SKM-1 (cell line): ENCODE results near the gene RPUSD2.
A peak's percentile ranks its signal among the peaks of the same experiment; 100 is the strongest.
"Not testable (repeated sequence)": the region's sequence is repeated elsewhere in the genome, so short reads cannot be mapped to it uniquely, and the experiment has no call there.

Experiments
- DNase-seq: peaks from one replicate; lab custom pipeline; 2025; ENCODE audit not compliant: unreplicated experiment; lab: John Stamatoyannopoulos, UW

Gene RPUSD2

DNA sequence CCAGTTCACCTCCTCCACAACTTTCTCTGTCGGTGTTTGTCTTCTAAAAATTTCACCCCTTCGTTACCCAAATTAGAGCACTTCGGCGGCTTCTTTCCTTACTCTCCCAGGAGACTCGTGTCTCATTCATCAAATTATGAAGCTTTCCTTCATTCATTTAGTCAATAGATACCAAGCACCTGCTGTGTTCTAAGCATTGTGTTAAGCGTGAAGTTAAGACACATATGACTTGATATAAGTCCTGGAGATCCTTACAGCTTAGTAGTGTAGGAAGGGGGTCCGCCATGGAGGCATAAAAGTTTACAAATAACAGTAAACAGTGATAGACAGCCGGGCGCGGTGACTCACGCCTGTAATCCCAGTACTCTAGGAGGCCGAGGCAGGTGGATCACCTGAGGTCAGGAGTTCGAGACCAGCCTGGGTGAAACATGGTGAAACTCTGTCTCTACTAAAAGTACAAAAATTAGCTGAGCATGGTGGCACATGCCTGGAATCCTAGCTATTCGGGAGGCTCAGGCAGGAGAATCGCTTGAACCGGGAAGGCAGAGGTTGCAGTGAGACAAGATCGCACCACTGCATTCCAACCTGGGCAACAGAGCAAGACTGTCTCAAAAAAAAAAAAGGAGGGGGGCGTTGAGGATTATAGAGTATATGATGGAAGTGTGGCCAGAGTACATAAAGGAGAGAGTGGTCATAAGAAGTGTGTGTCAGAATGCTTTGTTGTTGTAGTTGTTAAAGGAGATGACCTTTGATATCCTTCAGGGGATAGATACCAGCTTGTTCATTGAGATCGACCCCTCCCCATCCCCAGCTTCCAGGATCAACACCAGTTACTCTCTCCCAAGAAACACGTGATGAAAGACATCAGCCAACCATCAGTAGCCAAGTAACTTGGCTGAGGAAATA, 3.5 kb upstream of the RPUSD2 start:
- no peak for DNase-seq

DNA sequence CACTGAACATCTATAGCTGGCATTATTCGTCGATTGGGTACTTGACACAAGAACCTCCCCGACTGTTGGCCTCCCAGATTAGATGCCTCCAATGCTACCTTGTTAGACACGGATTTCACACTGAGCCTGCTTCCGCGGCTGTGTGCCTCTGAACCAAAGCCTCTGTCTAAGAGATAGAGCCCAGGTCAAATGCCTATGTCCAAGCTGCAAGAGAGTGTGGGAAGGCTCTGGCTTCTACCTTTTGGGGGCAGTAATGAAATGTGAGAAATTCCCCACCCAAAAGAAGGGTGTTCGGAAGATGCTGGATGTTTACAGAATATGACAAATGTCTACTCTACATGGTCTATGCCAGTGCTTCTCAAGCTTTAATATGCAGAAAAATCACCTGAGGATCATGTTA, 2.0 kb upstream of the RPUSD2 start:
- DNase-seq = no peak

DNA sequence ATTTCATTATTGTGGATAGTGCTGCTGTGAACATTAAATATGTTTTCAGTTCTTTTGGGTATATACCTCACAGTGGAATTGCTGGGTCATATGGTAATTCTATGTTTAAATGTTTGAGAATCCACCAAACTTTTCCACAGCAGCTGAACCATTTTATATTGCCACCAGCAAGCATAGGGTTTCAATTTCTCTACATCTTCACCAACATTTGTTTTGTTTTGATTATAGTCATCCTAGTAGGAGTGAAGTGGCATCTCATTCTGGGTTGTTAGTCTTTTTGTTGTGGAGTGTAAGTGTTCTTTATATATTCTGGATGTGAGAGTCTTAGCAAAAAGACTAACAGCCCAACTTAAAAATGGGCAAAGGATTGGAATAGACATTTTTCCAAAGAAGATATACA, 6.0 kb downstream of the RPUSD2 start:
- no peak for DNase-seq

DNA sequence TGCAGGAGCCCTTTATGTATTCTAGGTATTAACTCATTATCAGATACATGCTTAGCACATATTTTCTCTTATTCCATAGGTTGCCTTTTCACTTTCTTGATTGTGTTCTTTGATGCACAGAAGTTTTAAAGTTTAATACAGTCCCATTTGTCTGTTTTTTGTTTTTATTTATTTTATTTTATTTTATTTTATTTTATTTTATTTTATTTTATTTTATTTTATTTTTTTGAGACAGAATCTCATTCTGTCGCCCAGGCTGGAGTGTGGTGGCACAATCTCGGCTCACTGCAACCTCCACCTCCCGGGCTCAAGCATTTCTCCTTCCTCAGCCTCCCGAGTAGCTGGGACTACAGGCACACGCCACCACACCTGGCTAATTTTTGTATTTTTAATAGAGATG, 7.8 kb downstream of the RPUSD2 start:
- not testable (repeated sequence) for DNase-seq

DNA sequence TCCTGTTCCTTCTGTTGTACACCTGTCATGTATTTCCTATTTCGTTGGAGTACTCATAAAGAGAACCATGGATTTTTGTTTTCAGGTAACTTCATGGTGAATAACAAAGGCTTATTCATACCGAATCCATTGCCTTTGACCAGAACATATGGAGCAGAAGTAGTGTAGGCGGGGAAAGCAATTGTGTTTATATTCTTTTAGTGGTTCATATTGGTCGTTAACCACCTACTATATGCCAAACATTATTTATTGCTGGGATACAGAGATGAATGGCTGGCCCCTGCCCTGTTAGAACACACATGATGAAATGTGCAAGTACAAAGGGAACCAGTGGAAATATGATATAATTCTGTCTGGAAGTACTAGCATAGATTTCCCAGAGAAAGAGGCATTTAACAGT, 9.8 kb downstream of the RPUSD2 start:
- no peak for DNase-seq

DNA sequence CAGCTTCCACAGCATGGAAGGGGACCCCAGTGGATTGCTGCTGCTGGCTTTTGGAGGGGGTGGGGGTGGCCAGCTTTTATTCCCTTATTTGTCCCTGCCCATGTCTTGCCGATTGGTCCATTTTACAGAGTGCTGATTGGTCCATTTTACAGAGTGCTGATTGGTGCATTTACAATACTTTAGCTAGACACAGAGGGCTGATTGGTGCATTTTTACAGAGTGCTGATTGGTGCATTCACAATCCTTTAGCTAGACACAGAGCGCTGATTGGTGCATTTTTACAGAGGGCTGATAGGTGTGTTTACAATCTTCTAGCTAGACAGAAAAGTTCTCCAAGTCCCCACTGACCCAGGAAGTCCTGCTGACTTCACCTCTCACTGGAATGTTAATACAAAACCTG, 12.7 kb downstream of the RPUSD2 start:
- DNase-seq = not testable (repeated sequence)

DNA sequence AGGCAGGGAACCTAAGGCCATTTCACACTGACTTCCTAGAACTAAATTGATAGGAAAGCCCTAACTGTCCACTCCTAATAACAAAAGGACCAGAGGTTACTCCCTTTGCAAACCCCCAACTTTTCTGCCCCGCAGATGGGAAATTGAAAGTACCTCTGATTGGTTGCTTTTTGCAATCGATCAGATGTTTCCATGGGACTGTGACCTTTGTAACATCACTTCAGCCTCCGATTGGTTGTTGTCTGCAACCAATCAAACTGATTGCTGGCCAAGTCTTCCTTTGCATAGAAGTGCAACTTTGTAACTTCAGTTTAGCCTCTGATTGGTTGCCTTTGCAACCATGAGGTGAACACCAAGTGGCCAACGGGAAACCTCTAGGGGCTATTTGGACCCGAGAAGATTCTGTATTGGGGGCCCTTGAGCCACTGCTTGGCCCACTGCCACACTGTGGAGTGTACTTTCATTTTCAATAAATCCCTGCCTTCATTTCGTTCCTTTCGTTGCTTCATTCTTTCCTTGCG, 13.7 kb downstream of the RPUSD2 start:
- DNase-seq = no peak

DNA sequence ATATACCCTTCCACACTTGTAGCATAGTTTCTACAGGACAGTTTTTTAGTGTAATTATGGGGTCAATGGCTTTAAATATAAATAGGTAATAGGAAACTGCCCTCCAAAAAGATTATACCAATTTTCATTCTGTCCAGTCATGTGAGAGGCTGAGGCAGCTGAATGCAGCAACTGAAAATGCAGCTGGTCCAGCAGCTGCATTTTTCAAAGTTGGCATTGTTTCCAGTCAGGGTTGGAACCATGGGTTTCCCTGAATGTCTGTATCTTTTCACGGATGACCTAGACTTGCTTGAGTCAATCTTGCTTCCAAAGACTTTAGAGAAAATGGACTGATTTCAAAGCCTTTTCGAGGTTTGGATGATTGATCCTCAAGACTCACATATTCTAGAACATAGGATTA, 15.1 kb downstream of the RPUSD2 start:
- no peak for DNase-seq

DNA sequence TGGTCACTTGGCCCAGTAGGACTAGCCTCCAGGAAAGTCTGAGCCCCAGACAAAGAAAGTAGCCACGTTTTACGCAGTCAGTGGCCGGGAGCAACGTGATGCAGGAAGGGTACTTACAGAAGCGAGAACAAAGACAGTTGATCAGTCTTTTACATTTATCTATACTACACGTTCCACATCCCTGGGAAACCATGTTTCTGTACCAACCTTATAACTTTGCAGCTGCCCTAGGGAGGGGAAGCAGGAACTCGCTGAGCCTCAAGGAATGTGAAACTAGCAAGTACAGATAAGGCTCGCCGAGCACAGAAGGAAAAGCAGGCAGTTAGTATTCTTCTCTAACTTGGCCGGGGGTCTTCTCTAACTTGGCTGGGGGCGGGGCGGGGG, 21.6 kb downstream of the RPUSD2 start:
- no peak for DNase-seq

DNA sequence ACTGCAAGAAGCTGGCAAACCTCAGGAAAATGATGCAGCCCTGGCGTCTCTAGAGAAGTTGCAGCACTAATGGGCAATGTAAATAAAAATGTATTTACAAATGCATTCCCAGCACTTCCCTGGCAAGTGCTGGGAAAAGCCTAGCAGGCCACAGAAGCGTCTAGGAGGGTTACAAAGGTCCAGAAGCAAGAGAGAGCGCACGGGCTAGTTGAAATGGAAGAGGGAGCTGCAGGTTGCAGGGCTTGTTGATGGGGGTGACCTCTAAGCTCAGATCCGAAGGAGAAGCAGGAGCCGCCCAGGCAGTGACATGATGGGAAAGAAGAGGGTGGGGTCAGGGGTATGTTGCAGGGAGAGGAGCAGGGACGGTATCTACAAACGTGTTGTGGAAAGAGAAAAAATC, 22.3 kb downstream of the RPUSD2 start:
- DNase-seq = no peak

DNA sequence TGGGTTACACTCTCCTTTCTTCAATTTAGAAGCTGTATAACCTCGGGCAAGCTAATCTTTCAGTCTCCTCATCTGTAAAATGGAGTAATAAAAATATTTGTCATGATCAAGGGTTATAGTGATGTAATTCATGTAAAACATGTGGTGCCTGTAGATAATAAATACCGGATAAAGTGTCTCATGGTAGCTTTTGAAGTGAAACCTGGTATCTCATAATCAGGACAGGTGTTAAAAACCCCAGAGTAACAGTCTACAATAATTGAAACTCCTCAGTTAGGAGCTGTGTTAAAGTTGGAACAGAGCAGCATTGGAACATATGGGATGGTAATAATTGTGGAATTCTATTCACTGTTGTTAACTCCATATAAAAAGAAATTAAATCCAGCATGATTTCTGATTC, 24.1 kb downstream of the RPUSD2 start:
- DNase-seq = no peak

DNA sequence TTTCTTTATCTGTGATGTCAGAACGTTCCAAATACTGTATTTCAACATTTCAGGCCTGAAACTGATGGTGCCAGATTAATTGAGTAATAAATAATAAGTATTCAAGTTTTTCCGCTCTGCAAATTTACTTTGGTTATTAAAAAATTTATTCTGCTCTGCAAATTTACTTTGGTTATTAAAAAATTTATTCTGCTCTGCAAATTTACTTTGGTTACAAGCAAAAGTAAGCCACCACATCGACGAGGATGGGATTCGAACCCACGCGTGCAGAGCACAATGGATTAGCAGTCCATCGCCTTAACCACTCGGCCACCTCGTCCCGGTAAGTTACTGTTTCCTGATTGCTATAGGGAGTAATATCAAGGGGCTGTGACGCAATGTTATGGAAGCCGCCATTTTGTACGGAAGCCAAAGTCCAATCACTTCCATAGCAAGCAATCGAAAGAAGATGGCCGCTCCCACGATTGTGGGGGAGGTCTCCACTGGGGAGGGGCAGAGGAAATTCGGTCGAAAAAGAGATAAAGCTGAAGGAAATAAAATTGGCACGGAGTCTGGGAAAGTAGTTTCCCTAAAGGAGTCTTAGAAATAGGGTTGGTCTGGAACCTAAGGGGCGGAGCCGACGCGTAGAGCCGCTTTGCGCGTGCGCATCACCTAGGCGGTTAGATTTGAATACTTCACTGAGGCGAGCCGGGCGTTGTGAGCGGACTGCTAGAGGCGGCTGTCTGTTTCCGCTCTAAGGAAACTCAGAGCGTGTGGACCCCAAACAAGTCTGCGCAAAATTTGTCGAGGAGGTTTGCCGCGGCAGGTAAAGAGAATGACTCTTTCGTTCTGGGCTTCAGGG, 24.7 kb downstream of the RPUSD2 start, which contains the start of gene KNL1:
Gene KNL1, plus strand, starts transcription at position 662 of the 841 bp plus-strand sequence. CDS start 8,683 bp downstream, outside the sequence.
- peak; percentile 92 for DNase-seq

DNA sequence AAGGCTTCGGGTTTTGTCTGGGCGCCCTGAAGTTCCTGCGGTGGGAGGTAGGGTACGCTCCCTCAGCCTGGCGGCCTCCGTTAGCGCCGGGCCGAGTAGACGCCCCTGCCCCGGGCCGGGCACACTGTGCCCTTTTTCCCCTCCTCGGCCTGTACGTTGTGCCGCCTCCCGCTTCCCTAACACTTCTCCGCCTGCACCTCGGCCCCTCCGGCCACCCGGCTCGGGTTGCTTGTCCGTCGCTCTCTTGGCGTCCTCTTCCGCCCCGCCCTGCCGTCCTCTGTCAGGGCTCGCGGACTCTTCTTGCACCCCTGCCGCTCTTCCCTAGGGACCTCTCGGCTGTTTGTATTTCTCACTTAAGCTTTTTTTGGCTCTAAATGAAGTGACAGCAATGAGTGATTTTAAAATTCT, 25.3 kb downstream of the RPUSD2 start:
- DNase-seq = peak; percentile 82

DNA sequence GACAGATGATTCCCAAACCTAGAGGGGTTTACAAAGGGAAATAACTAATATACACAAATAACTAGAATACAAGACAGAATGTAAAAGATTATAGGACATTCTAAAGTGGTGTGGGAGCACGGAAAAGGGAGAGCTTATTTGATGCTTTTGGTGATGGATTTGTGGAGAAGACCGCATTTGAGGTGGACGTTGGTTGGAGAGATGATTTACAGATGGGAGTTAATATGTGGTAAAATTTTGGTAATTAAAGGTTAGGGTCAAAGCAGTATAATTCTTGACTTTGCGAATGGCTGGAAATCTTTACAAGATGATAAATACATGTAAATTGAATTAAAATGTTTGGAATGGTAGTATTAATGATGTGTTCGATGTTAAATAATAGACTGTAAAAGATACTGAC, 26.1 kb downstream of the RPUSD2 start:
- DNase-seq = no peak

DNA sequence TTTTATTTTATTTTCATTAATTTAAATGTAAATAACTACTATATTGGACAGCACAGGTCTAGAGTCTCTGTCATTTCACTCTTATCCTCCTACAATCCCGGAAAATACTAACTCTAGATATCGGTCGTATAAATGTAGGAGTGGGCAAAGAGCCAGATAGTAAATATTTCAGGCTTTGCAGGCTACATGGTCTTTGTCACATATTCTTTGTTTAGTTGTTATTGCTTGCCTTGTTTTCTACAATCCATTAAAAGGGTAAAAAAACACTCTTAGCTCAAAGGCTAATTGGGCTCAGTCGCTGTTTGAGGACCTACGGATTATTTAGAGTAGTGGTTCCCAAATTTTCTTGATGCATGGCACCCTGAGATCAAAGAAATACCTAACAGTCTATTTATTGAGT, 26.7 kb downstream of the RPUSD2 start:
- DNase-seq = no peak

DNA sequence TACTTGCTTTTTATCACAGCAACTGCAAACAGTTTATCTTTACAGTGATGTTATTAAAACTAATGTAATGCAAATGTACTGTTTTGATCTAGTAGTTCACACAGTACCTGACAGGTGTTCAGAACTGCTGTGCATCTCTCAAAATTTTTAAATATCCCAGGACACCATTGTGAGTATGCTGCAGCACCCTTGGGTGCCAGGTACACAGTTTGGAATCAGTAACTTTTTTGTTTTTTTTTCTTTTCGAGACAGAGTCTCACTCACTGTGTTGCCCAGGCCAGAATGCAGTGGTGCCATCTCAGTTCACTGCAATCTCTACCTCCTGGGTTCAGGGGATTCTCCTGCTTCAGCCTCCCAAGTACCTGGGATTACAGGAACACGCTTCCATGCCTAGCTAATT, 27.9 kb downstream of the RPUSD2 start:
- DNase-seq = no peak

DNA sequence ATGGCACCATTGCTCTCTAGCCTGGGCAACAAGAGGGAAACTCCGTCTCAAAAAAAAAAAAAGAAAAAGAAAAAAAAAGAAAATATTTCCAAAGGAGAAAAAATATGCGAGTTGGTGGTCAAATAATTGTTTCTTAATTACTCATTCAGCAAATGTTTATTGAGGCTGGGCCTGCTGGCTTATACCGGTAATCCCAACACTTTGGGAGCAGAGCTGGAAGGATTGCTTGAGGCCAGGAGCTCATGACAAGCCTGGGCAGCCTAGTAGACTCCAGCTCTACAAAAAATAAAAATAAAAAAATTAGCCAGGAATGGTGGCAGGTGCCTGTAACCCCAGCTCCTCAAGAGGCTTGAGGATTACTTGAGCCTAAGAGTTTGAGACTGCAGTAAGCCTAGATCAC, 29.0 kb downstream of the RPUSD2 start:
- no peak for DNase-seq

DNA sequence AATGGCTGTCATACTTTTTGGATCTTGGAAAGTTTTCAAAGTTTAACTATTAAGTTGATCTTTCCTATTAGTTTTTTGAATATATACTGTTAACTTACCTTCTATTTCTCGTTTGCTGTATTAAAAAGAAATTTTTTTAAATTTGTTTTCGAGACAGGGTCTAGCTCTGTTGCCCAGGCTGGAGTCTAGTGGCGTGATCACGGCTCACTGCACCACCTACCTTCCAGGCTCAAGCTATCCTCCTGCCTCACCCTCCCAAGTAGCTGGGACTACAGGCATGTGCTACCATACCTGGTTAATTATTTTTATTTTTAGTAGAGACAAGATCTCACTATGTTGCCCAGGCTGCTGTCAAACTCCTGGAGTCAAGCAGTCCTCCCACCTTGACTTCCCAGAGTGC, 29.6 kb downstream of the RPUSD2 start:
- no peak for DNase-seq

DNA sequence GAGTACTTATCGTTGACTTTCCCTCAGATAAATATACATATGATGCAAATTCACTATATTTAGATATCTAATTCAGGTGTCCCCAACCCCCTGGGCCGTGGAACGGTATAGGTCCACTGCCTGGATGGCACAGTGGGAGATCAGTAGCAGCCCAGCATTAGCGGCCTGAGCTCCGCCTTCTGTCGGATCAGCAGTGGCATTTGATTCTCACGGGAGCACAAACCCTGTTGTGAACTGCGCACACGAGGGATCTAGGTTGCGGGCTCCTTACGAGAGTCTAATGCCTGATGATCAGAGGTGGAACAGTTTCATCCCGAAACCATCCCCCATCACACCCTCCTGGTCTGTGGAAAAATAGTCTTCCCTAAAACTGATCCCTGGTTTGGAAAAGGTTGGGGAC, 31.9 kb downstream of the RPUSD2 start:
- no peak for DNase-seq

DNA sequence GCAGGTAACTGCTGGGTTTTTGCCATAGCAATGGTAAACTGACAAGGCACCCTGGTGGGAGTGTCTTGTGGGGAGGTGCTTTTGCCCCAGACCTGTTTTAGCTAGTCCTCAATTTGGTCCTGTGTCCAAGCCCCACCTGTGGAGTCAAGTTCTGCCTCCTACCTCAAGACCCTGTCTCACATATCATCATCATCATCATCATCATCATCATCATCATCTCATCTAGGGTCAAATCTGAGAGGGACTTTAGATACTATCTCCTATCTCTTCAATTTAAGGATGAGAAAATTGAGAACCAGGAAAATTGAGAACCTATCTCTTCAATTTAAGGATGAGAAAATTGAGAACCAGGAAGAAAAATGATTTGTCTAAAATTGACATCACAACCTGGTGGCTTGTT, 34.8 kb downstream of the RPUSD2 start:
- DNase-seq = no peak

DNA sequence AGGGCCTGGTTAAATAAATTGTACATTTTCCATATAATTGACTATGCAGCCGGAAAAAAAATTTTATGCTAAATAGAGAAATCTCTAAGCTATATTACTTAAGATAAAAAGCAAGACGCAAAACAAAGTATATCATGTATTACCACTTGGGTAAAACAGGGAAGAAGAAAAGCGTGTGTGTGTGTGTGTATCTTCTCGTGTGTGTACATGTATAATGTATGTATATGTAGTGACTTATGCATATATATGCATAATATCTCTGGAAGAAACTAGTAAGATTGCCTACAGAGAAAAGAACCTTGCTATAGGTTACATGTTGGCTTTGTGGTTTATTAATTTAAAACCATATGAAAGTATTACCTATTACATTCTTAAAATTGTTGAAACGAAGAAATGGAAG, 44.0 kb downstream of the RPUSD2 start:
- DNase-seq = no peak

DNA sequence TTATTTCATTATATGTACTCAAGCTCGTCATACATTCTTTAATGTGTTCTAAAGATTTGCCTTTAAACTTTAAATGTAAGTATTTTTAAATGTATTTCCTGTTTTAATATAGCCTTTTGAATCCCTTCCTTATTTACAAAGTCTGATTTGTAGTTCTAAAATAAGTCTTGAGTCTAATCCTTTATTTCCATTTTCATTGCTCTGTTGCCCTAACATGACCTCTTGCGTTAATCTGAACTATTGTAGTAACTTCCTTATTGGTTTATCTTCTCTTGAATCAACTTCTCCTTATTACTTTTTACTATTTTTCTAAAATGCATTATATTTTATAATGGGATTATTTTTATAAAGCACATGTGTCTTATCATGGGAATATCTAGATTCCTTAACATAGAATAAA, 48.9 kb downstream of the RPUSD2 start:
- DNase-seq = peak; percentile 4
